Astrocyte (in vitro differentiated cells and primary cell): Measurements from ENCODE around the gene INPP5J. TPM values are rescaled to one million over a fixed set of nuclear protein-coding genes. Genes with fewer than 3 reads are reported as not detected.

ENCODE experiments used
- DNase-seq: peaks from one replicate; pipeline ENCODE4 v3.0.0-alpha.2; 2010; ENCODE audit warnings: low read depth
- FAIRE-seq: peaks from 2 replicates; lab custom pipeline; 2011; peaks lifted over from hg19 to GRCh38; lab: Jason Lieb, UNC
- H2AFZ ChIP-seq: 2 replicates; pipeline ENCODE4 v1.6.0; 2012; ENCODE audit warnings: low read depth, low read length, inconsistent platforms
- H3K27ac ChIP-seq: 2 replicates; pipeline ENCODE4 v1.5.1; 2011; ENCODE audit warnings: low read depth, low read length, inconsistent platforms
- H3K27me3 ChIP-seq: 2 replicates; pipeline ENCODE4 v1.6.0; 2011; ENCODE audit warnings: low read length, inconsistent platforms; ENCODE audit not compliant: insufficient read depth
- H3K36me3 ChIP-seq: 2 replicates; pipeline ENCODE4 v1.5.1; 2011; ENCODE audit warnings: low read length, inconsistent platforms; ENCODE audit not compliant: insufficient read depth
- H3K4me1 ChIP-seq: 2 replicates; pipeline ENCODE4 v1.5.1; 2011; ENCODE audit warnings: low read length, inconsistent platforms; ENCODE audit not compliant: insufficient read depth
- H3K4me2 ChIP-seq: 2 replicates; pipeline ENCODE4 v1.6.0; 2012; ENCODE audit warnings: low read length, inconsistent platforms
- H3K4me3 ChIP-seq: 2 replicates; pipeline ENCODE4 v1.5.1; 2011; ENCODE audit warnings: low read depth, mild to moderate bottlenecking, low read length, inconsistent platforms; ENCODE audit not compliant: insufficient read depth
- H3K79me2 ChIP-seq: 2 replicates; pipeline ENCODE4 v1.6.0; 2012; ENCODE audit warnings: mild to moderate bottlenecking, low read length, inconsistent platforms; ENCODE audit not compliant: insufficient read depth
- H3K9ac ChIP-seq: 2 replicates; pipeline ENCODE4 v1.6.0; 2012; ENCODE audit warnings: mild to moderate bottlenecking, low read length, inconsistent platforms
- H3K9me3 ChIP-seq: 2 replicates; pipeline ENCODE4 v1.5.1; 2012; ENCODE audit warnings: low read depth, mild to moderate bottlenecking, low read length, inconsistent platforms; ENCODE audit not compliant: insufficient read depth
- H4K20me1 ChIP-seq: 2 replicates; pipeline ENCODE4 v1.6.0; 2012; ENCODE audit warnings: low read length, inconsistent platforms; ENCODE audit not compliant: insufficient read depth
- H3K27ac Mint-ChIP-seq: one replicate; pipeline ENCODE4 v1.8.0; 2021; ENCODE audit warnings: mild to moderate bottlenecking, mixed read lengths; ENCODE audit not compliant: unreplicated experiment
- H3K27me3 Mint-ChIP-seq: one replicate; pipeline ENCODE4 v1.8.0; 2021; ENCODE audit warnings: low read depth, mixed read lengths; ENCODE audit not compliant: unreplicated experiment
- H3K36me3 Mint-ChIP-seq: one replicate; pipeline ENCODE4 v1.8.0; 2021; ENCODE audit warnings: low read depth, mixed read lengths; ENCODE audit not compliant: unreplicated experiment
- H3K4me1 Mint-ChIP-seq: one replicate; pipeline ENCODE4 v1.8.0; 2021; ENCODE audit warnings: low read depth, mixed read lengths; ENCODE audit not compliant: unreplicated experiment
- H3K4me3 Mint-ChIP-seq: one replicate; pipeline ENCODE4 v1.8.0; 2021; ENCODE audit warnings: mild to moderate bottlenecking, moderate library complexity, mixed read lengths; ENCODE audit not compliant: unreplicated experiment
- H3K9me3 Mint-ChIP-seq: one replicate; pipeline ENCODE4 v1.8.0; 2021; ENCODE audit warnings: mild to moderate bottlenecking, mixed read lengths; ENCODE audit not compliant: unreplicated experiment
- CTCF ChIP-seq: IDR thresholded peaks from 2 replicates; pipeline ENCODE4 v1.5.1; 2011; ENCODE audit warnings: low read depth, mild to moderate bottlenecking, inconsistent platforms, low read length, moderate library complexity; ENCODE audit not compliant: insufficient read depth
- EZH2 ChIP-seq: IDR thresholded peaks from 2 replicates; pipeline ENCODE4 v1.6.1; 2012; ENCODE audit warnings: mild to moderate bottlenecking, low read length, inconsistent platforms; ENCODE audit not compliant: insufficient read depth
- total RNA-seq: library from RNA; stranded (reverse); gene quantifications from 2 replicates; pipeline ENCODE4 v1.2.1, GENCODE V29; 2021

Gene INPP5J
- total RNA-seq, 1 donor from 2014 or later: 3.0 TPM

DNA sequence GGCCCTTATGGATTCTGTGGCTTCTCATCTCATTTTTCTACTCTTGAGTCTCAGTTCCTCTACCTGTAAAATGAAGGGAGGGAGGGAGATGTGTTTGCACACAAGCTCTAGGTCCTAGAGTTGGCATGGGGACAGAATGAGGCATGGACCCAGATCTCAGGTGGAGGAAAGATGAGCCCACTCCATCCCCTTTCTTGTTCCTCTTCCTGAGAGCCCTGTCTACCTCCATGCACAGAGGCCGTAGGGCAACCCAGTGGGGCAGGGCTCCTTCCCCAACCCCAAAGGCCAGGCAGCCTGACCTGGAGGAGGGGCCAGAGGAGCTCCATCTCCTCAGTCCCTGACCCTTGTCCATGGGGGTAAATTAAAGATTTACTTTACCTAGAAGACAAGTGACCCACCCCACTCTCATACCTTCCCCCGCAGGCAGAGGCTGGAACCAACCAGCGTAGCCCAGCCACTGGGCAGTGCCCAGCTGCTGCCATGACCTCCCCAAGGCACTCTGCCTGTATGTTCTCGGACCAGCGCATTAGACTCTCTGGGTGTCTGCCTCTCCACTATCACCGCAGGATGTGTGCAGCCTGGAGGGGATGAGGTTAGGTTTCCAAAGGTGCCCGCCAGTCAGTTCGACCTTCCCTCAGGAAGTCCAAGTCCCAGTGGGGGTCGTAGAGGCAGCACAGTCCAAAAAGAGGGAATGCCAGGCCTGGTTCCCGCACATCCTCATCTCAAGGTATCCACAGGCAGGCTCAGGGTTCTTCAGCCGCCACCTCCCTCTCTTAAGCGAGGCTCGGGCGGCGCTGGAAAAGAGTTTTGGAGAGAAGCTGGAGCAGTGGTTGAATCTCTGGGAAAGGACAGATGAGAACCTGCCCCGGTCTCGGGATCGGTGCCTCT is 38.6 kb upstream of the INPP5J start:
- Mint-ChIP-seq H3K27ac (peak overlapping the region; percentile 83), H3K4me1 (peaks cover 24% of the 10 kb centered on the region), H3K9me3 (peaks cover 5% of the 10 kb centered on the region), H3K27me3 (no peaks in the 10 kb centered on the region), H3K4me3 (peak overlapping the region; percentile 86), H3K36me3 (peaks cover 4% of the 10 kb centered on the region)
- Histone ChIP-seq H3K27me3 (no peaks in the 10 kb centered on the region), H3K4me2 (peak overlapping the region; percentile 96), H3K9me3 (no peaks in the 10 kb centered on the region), H3K4me3 (peak overlapping the region; percentile 82), H2AFZ (peak overlapping the region; percentile 51), H3K4me1 (peaks cover 51% of the 10 kb centered on the region), H3K79me2 (peaks cover 70% of the 10 kb centered on the region), H3K27ac (peak overlapping the region; percentile 74), H3K9ac (peak overlapping the region; percentile 92), H3K36me3 (peaks cover 19% of the 10 kb centered on the region), H4K20me1 (peaks cover 55% of the 10 kb centered on the region)
- TF ChIP-seq CTCF: no peak
- TF ChIP-seq EZH2: no peak
- FAIRE-seq: no peak
- no peak for DNase-seq

- TF ChIP-seq CTCF: peak; percentile 39
- no peak for TF ChIP-seq EZH2
- peaks cover 22% of the 10 kb centered on the region for H3K36me3 ChIP-seq
- H3K79me2 ChIP-seq: peaks cover 74% of the 10 kb centered on the region
- peak overlapping the region; percentile 83 for H3K27ac Mint-ChIP-seq
- no peaks in the 10 kb centered on the region for H3K27me3 ChIP-seq
- peaks cover 5% of the 10 kb centered on the region for H3K9me3 Mint-ChIP-seq
- H3K27ac ChIP-seq: peak overlapping the region; percentile 74
- no peaks in the 10 kb centered on the region for H3K27me3 Mint-ChIP-seq
- H3K9ac ChIP-seq: peak overlapping the region; percentile 92
- no peaks in the 10 kb centered on the region for H3K9me3 ChIP-seq
- DNase-seq (peak; percentile 64), FAIRE-seq (no peak)
- H4K20me1 ChIP-seq: peaks cover 63% of the 10 kb centered on the region
- H3K4me2 ChIP-seq: peak overlapping the region; percentile 96
- peaks cover 51% of the 10 kb centered on the region for H3K4me1 ChIP-seq
- H3K4me1 Mint-ChIP-seq: peaks cover 24% of the 10 kb centered on the region
- peak overlapping the region; percentile 82 for H3K4me3 ChIP-seq
- H3K4me3 Mint-ChIP-seq: peak overlapping the region; percentile 86
- peak overlapping the region; percentile 74 for H2AFZ ChIP-seq
- peaks cover 4% of the 10 kb centered on the region for H3K36me3 Mint-ChIP-seq
Measured at GRCh38 chr22:31084811-31085492, 37.8 kb upstream of the INPP5J start.
